Neuronal stem cell (in vitro differentiated cells): ENCODE measurements around the gene FIGN.

Experiments used
- DNase-seq: peaks from one replicate; pipeline ENCODE4 v3.0.0-alpha.2; 2013; ENCODE audit warnings: low spot score
- H2AFZ ChIP-seq: one replicate; pipeline ENCODE4 v1.6.1; 2013; ENCODE audit warnings: mild to moderate bottlenecking, low read length, inconsistent platforms
- H2AK5ac ChIP-seq: 2 replicates; pipeline ENCODE4 v1.6.1; 2013; ENCODE audit warnings: low read depth, mild to moderate bottlenecking, inconsistent platforms, low read length, moderate library complexity, mixed read lengths
- H2BK120ac ChIP-seq: 2 replicates; pipeline ENCODE4 v1.6.1; 2013; ENCODE audit warnings: low read depth, mild to moderate bottlenecking, inconsistent platforms, low read length, moderate library complexity, mixed read lengths
- H2BK12ac ChIP-seq: one replicate; pipeline ENCODE4 v1.6.1; 2013; ENCODE audit warnings: low read length, inconsistent platforms
- H2BK15ac ChIP-seq: 2 replicates; pipeline ENCODE4 v1.6.1; 2013; ENCODE audit warnings: mild to moderate bottlenecking, low read length, inconsistent platforms, mixed read lengths
- H2BK5ac ChIP-seq: one replicate; pipeline ENCODE4 v1.6.1; 2013; ENCODE audit warnings: inconsistent platforms, mild to moderate bottlenecking, low read length, moderate library complexity
- H3K14ac ChIP-seq: one replicate; pipeline ENCODE4 v1.6.1; 2013; ENCODE audit warnings: low read length, inconsistent platforms
- H3K18ac ChIP-seq: 2 replicates; pipeline ENCODE4 v1.6.1; 2013; ENCODE audit warnings: low read length, inconsistent platforms
- H3K23ac ChIP-seq: 2 replicates; pipeline ENCODE4 v1.6.1; 2013; ENCODE audit warnings: low read depth, mild to moderate bottlenecking, mixed read lengths, low read length, inconsistent platforms; ENCODE audit not compliant: poor library complexity
- H3K27ac ChIP-seq: replicated peaks from 3 replicates; pipeline ENCODE4 v1.5.1; 2013; ENCODE audit warnings: low read length, inconsistent platforms
- H3K27me3 ChIP-seq, 3 experiments: 2 replicates each; pipeline ENCODE4 v1.6.1; 2013; ENCODE audit warnings: low read length in 3 of 3, mild to moderate bottlenecking in 2 of 3, inconsistent platforms in 1 of 3, low read depth in 1 of 3, mixed read lengths in 1 of 3, moderate library complexity in 1 of 3; ENCODE audit not compliant: control insufficient read depth in 3 of 3, insufficient read depth in 3 of 3
- H3K36me3 ChIP-seq, 2 donors: replicated peaks in 1 of 2; 2 replicates each; pipeline ENCODE4 v1.6.1; 2013; ENCODE audit warnings: low read length in 2 of 2; ENCODE audit not compliant: control insufficient read depth in 2 of 2, insufficient read depth in 2 of 2
- H3K4ac ChIP-seq: 2 replicates; pipeline ENCODE4 v1.6.1; 2013; ENCODE audit warnings: inconsistent platforms, mild to moderate bottlenecking, low read length, moderate library complexity
- H3K4me1 ChIP-seq, 2 donors: 1 replicate in 1 of 2; 2 replicates in 1 of 2; pipeline ENCODE4 v1.6.1; 2013; ENCODE audit warnings: low read length in 2 of 2, low read depth in 1 of 2; ENCODE audit not compliant: control insufficient read depth in 2 of 2, insufficient read depth in 1 of 2
- H3K4me2 ChIP-seq: one replicate; pipeline ENCODE4 v1.6.1; 2013; ENCODE audit warnings: mild to moderate bottlenecking, low read length, inconsistent platforms; ENCODE audit not compliant: insufficient read depth, poor library complexity, severe bottlenecking
- H3K4me3 ChIP-seq, 2 donors: 2 replicates each; pipeline ENCODE4 v1.5.1; 2013; ENCODE audit warnings: low read length in 2 of 2, mild to moderate bottlenecking in 2 of 2, inconsistent platforms in 1 of 2, moderate library complexity in 1 of 2
- H3K79me1 ChIP-seq: one replicate; pipeline ENCODE4 v1.6.1; 2013; ENCODE audit warnings: low read depth, mild to moderate bottlenecking, inconsistent platforms, low read length, moderate library complexity
- H3K9ac ChIP-seq: one replicate; pipeline ENCODE4 v1.6.1; 2013; ENCODE audit warnings: mild to moderate bottlenecking, low read depth, low read length, inconsistent platforms; ENCODE audit not compliant: poor library complexity
- H3K9me3 ChIP-seq, 2 donors: replicated peaks in 1 of 2; 2 replicates each; pipeline versions ENCODE3 to v1.6.1; 2013; ENCODE audit warnings: low read length in 2 of 2, mild to moderate bottlenecking in 2 of 2, inconsistent platforms in 1 of 2, low read depth in 1 of 2, mixed read lengths in 1 of 2, moderate library complexity in 1 of 2; ENCODE audit not compliant: control insufficient read depth in 2 of 2, insufficient read depth in 1 of 2
- H4K8ac ChIP-seq: one replicate; pipeline ENCODE4 v1.6.1; 2013; ENCODE audit warnings: low read depth, mild to moderate bottlenecking, inconsistent platforms, low read length, moderate library complexity
- H4K91ac ChIP-seq: one replicate; pipeline ENCODE4 v1.6.1; 2013; ENCODE audit warnings: low read length, low read depth, mild to moderate bottlenecking, inconsistent platforms; ENCODE audit not compliant: poor library complexity
- WGBS, 2 donors: extraction: QIAGEN DNeasy Blood & Tissue Kit; methylation state at CpG; one replicate each; pipeline ENCODE4 v1.1.7; 2013; ENCODE audit warnings: missing lambda C conversion rate in 2 of 2, mixed read lengths in 1 of 2; ENCODE audit not compliant: insufficient read length in 2 of 2, insufficient replicate concordance in 1 of 2; ENCODE audit errors: extremely low coverage in 2 of 2; 5-methylcytosine and 5-hydroxymethylcytosine counted together

FIGN gene

GRCh38 chr2:163734401-163734800 is 1.4 kb downstream of the FIGN start:
- H3K14ac ChIP-seq: no peak overlapping the region
- peak overlapping the region in 1 of 2 donors; percentile 67 for H3K4me3 ChIP-seq
- no peak overlapping the region for H3K23ac ChIP-seq
- H3K18ac ChIP-seq: no peak overlapping the region
- H3K36me3 ChIP-seq: no peaks in the 10 kb centered on the region
- H3K27ac ChIP-seq: no peak overlapping the region
- H3K9ac ChIP-seq: no peak overlapping the region
- WGBS, 2 donors: no CpG with 5 or more reads among the region's 2 CpGs
- no peak overlapping the region for H2BK5ac ChIP-seq
- H2AFZ ChIP-seq: no peak overlapping the region
- no peak overlapping the region for H4K8ac ChIP-seq
- H3K4ac ChIP-seq: no peak overlapping the region
- no peak for DNase-seq
- H3K79me1 ChIP-seq: no peaks in the 10 kb centered on the region
- H3K27me3 ChIP-seq: no peaks in the 10 kb centered on the region
- peaks cover 1 to 19% of the 10 kb centered on the region in 2 donors for H3K4me1 ChIP-seq
- no peak overlapping the region for H2AK5ac ChIP-seq
- H2BK120ac ChIP-seq: no peak overlapping the region
- H2BK12ac ChIP-seq: no peak overlapping the region
- H3K4me2 ChIP-seq: peak overlapping the region; percentile 54
- H2BK15ac ChIP-seq: no peak overlapping the region
- no peak overlapping the region for H4K91ac ChIP-seq
- no peaks in the 10 kb centered on the region for H3K9me3 ChIP-seq

GRCh38 chr2:163733956-163734355 is 1.9 kb downstream of the FIGN start:
- Histone ChIP-seq H3K4me2 (peak overlapping the region; percentile 49), H3K36me3 (no peaks in the 10 kb centered on the region), H2BK12ac (no peak overlapping the region), H4K8ac (no peak overlapping the region), H3K14ac (no peak overlapping the region), H2BK15ac (no peak overlapping the region), H3K4ac (no peak overlapping the region), H3K9me3 (no peaks in the 10 kb centered on the region), H2AFZ (no peak overlapping the region), H2BK5ac (no peak overlapping the region), H3K9ac (no peak overlapping the region), H3K18ac (no peak overlapping the region), H3K23ac (no peak overlapping the region), H2AK5ac (no peak overlapping the region), H2BK120ac (no peak overlapping the region), H3K4me1 (peaks cover 1 to 19% of the 10 kb centered on the region in 2 donors), H3K79me1 (no peaks in the 10 kb centered on the region), H3K4me3 (peak overlapping the region in 1 of 2 donors; percentile 67), H4K91ac (no peak overlapping the region), H3K27ac (no peak overlapping the region), H3K27me3 (no peaks in the 10 kb centered on the region)
- no peak for DNase-seq
- WGBS, 2 donors: no CpG with 5 or more reads among the region's 5 CpGs

GRCh38 chr2:163733301-163733938 is 2.4 kb downstream of the FIGN start:
- peak overlapping the region; percentile 58 for H3K27ac ChIP-seq
- DNase-seq: no peak
- no peaks in the 10 kb centered on the region for H3K36me3 ChIP-seq
- H3K4me1 ChIP-seq: peaks cover 1 to 19% of the 10 kb centered on the region in 2 donors
- H3K4me2 ChIP-seq: peak overlapping the region; percentile 49
- no peaks in the 10 kb centered on the region for H3K27me3 ChIP-seq
- no peak overlapping the region for H4K91ac ChIP-seq
- H3K9ac ChIP-seq: no peak overlapping the region
- no peak overlapping the region for H3K18ac ChIP-seq
- no peak overlapping the region for H2AK5ac ChIP-seq
- H2BK15ac ChIP-seq: no peak overlapping the region
- no peak overlapping the region for H3K23ac ChIP-seq
- no peak overlapping the region for H4K8ac ChIP-seq
- H3K14ac ChIP-seq: no peak overlapping the region
- no peaks in the 10 kb centered on the region for H3K9me3 ChIP-seq
- H3K79me1 ChIP-seq: no peaks in the 10 kb centered on the region
- H2BK5ac ChIP-seq: no peak overlapping the region
- no peak overlapping the region for H2AFZ ChIP-seq
- no peak overlapping the region for H3K4ac ChIP-seq
- no peak overlapping the region for H2BK12ac ChIP-seq
- peak overlapping the region in 1 of 2 donors; percentile 67 for H3K4me3 ChIP-seq
- WGBS, 2 donors: no CpG with 5 or more reads among the region's 15 CpGs
- no peak overlapping the region for H2BK120ac ChIP-seq

- Histone ChIP-seq H2BK12ac (no peak overlapping the region), H2AFZ (no peak overlapping the region), H2AK5ac (no peak overlapping the region), H3K18ac (no peak overlapping the region), H3K79me1 (no peaks in the 10 kb centered on the region), H3K27me3 (no peaks in the 10 kb centered on the region), H3K4me3 (peak overlapping the region in 1 of 2 donors; percentile 67), H4K8ac (no peak overlapping the region), H3K9me3 (no peaks in the 10 kb centered on the region), H3K4me2 (no peak overlapping the region), H3K36me3 (no peaks in the 10 kb centered on the region), H2BK5ac (no peak overlapping the region), H3K4me1 (peaks cover 1 to 18% of the 10 kb centered on the region in 2 donors), H3K14ac (no peak overlapping the region), H3K4ac (no peak overlapping the region), H3K27ac (no peak overlapping the region), H3K23ac (no peak overlapping the region), H2BK120ac (no peak overlapping the region), H2BK15ac (no peak overlapping the region), H4K91ac (no peak overlapping the region), H3K9ac (no peak overlapping the region)
- DNase-seq: no peak
- WGBS, 2 donors: no CpG with 5 or more reads among the region's 4 CpGs
Observed at GRCh38 chr2:163732727-163733126, 3.1 kb downstream of the FIGN start.
